OCI-LY3 (cell line): ENCODE measurements around the gene KRTAP5-10.
"Not testable (repeated sequence)": the region's sequence is repeated elsewhere in the genome, so short reads cannot be mapped to it uniquely, and the experiment has no call there.

Experiments
- H2AFZ ChIP-seq: fragments of 200-600, 300-600 bp; shearing (Covaris generic); 2 replicates; pipeline ENCODE4 v1.6.0; 2014; ENCODE audit warnings: antibody characterized with exemption, low read depth, low read length
- H3K27ac ChIP-seq: fragments of 200-600, 300-600 bp; sonication (generic); 2 replicates; pipeline ENCODE4 v1.5.1; 2014; ENCODE audit warnings: mild to moderate bottlenecking, low read length, moderate library complexity, mixed read lengths
- H3K27me3 ChIP-seq: fragments of 200-600, 300-600 bp; sonication (generic); 2 replicates; pipeline ENCODE4 v1.6.1; 2014; ENCODE audit warnings: low read depth, low read length, mixed read lengths
- H3K36me3 ChIP-seq: fragments of 200-600, 300-600 bp; sonication (generic); replicated peaks from 2 replicates; pipeline ENCODE3; 2014; ENCODE audit warnings: low read depth, low read length, mixed read lengths
- H3K4me1 ChIP-seq: fragments of 300-600, 200-600 bp; sonication (generic); 2 replicates; pipeline ENCODE4 v1.6.1; 2014; ENCODE audit warnings: low read length, mixed read lengths
- H3K4me2 ChIP-seq: fragments of 200-600, 300-600 bp; sonication (generic); 2 replicates; pipeline ENCODE4 v1.6.1; 2014; ENCODE audit warnings: low read length, mixed read lengths
- H3K4me3 ChIP-seq: fragments of 300-600, 200-600 bp; sonication (generic); 2 replicates; pipeline ENCODE4 v1.5.1; 2014; ENCODE audit warnings: antibody characterized with exemption, mild to moderate bottlenecking, low read length, moderate library complexity
- H3K79me2 ChIP-seq: fragments of 300-600, 200-600 bp; shearing (Covaris generic); 2 replicates; pipeline ENCODE4 v1.6.1; 2014; ENCODE audit warnings: mild to moderate bottlenecking, low read length, mixed read lengths
- H3K9ac ChIP-seq: fragments of 300-600, 200-600 bp; shearing (Covaris generic); 2 replicates; pipeline ENCODE4 v1.6.0; 2014; ENCODE audit warnings: mild to moderate bottlenecking, low read length, moderate library complexity
- H3K9me3 ChIP-seq: fragments of 200-600, 300-600 bp; shearing (Covaris generic); 2 replicates; pipeline ENCODE4 v1.6.1; 2014; ENCODE audit warnings: low read length, mixed read lengths; ENCODE audit not compliant: insufficient read depth
- H4K20me1 ChIP-seq: fragments of 200-600, 300-600 bp; sonication (generic); 2 replicates; pipeline ENCODE4 v1.6.1; 2016; ENCODE audit warnings: low read length, mixed read lengths; ENCODE audit not compliant: insufficient read depth
- EZH2phosphoT487 ChIP-seq: fragments of 200-600 bp; shearing (Covaris generic); IDR thresholded peaks from 2 replicates; pipeline ENCODE4 v1.6.1; 2018; ENCODE audit warnings: antibody characterized with exemption, mixed run types, low read depth
- TF ChIP-seq, protein P1 (sequence below): fragments of 200-600, 300-600 bp; sonication (generic); IDR thresholded peaks from 2 replicates; pipeline ENCODE4 v1.5.1; 2014; ENCODE audit warnings: antibody characterized with exemption, low read length, low read depth

Gene KRTAP5-10

DNA sequence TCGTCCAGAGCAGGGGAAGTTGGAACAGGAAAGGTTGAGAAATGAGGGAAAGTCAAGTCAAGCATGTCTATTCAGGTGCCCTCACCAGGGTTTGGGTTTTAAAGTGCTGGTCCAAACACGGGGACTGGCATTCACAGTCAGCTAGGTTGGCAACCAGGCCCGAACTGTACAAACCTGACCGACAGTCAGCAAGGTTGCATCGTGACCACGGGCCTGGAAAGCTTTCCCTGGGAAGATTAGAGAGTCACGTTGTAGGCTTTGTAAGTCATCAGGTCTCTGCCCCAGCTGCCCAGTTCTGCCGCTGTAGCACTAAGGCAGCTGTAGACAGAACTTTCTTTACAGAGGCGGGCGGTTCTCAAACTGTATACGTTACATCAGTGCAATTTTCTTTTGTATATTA lies 7.4 kb downstream of the KRTAP5-10 start:
- Histone ChIP-seq H3K4me3 (no peak overlapping the region), H3K79me2 (no peaks in the 10 kb centered on the region), H2AFZ (no peak overlapping the region), H3K4me1 (no peaks in the 10 kb centered on the region; the same call in 1 of the 2 replicates), H3K27me3 (peaks cover 33% of the 10 kb centered on the region), H3K9me3 (no peaks in the 10 kb centered on the region), H3K9ac (no peak overlapping the region), H3K36me3 (no peaks in the 10 kb centered on the region), H4K20me1 (no peaks in the 10 kb centered on the region), H3K27ac (no peak overlapping the region), H3K4me2 (no peak overlapping the region)
- no peak for TF ChIP-seq EZH2phosphoT487
- TF ChIP-seq, protein P1, sequence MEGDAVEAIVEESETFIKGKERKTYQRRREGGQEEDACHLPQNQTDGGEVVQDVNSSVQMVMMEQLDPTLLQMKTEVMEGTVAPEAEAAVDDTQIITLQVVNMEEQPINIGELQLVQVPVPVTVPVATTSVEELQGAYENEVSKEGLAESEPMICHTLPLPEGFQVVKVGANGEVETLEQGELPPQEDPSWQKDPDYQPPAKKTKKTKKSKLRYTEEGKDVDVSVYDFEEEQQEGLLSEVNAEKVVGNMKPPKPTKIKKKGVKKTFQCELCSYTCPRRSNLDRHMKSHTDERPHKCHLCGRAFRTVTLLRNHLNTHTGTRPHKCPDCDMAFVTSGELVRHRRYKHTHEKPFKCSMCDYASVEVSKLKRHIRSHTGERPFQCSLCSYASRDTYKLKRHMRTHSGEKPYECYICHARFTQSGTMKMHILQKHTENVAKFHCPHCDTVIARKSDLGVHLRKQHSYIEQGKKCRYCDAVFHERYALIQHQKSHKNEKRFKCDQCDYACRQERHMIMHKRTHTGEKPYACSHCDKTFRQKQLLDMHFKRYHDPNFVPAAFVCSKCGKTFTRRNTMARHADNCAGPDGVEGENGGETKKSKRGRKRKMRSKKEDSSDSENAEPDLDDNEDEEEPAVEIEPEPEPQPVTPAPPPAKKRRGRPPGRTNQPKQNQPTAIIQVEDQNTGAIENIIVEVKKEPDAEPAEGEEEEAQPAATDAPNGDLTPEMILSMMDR = no peak

DNA sequence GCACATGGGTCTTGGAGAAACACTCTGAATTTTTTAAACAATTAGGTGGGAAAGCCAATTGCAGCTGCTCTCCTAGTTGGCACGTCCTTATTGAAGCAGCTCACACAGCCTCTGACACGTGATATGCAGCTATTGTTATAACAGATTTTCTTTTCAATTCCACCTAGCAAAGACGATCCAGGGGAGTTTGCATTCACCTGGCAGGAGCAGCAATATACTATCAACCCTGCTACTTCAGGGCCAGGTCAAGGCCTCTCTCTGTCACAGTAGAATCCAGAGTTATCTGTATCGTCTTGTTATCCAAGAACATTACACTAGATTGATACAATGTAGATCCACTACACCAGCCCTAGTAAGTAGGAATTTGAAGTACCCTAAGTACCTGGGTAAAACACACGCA lies 9.1 kb downstream of the KRTAP5-10 start:
- no peak overlapping the region for H2AFZ ChIP-seq
- H3K9ac ChIP-seq = no peak overlapping the region
- no peak overlapping the region for H3K27ac ChIP-seq
- H3K79me2 ChIP-seq = no peaks in the 10 kb centered on the region
- peaks cover 30% of the 10 kb centered on the region for H3K27me3 ChIP-seq
- H3K4me2 ChIP-seq = no peak overlapping the region
- no peak overlapping the region for H3K4me3 ChIP-seq
- TF ChIP-seq, protein P1 = no peak
- no peak for TF ChIP-seq EZH2phosphoT487
- H3K4me1 ChIP-seq = no peaks in the 10 kb centered on the region; the same call in 1 of the 2 replicates
- H3K9me3 ChIP-seq = no peaks in the 10 kb centered on the region
- no peaks in the 10 kb centered on the region for H4K20me1 ChIP-seq
- H3K36me3 ChIP-seq = no peaks in the 10 kb centered on the region

DNA sequence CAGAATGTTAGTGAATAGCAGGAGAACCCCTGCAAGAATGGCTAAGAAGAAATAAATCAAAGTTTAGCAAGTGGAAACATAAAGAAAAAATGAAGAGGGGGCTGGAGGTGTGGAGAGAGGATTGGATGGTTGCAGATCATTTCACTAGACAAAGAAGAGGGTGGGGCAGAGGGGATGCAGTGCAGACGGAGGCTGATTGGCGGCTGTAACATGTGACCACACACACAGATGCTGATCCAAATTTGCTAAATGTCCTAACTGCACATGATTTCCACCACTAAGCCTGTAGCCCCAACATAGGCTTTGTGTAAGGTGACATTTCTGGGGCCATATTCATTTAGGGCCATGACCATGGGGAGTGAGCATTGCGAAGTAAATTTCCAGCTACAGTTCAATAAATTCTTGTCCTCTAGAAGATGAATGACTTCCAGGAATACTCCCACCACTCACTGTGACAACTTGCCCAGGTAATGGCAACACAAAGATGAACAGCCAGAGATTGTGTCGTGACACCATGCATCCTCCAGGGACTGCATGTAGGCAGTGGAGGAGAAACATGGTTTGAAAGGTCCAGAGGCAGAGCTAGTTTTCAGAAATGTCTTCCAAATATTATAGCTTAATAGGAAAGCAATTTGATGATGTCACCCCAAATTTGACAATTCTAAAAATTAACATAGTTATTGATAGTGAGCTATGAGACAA lies 10.5 kb downstream of the KRTAP5-10 start:
- no peaks in the 10 kb centered on the region for H4K20me1 ChIP-seq
- H3K27ac ChIP-seq = no peak overlapping the region
- H3K79me2 ChIP-seq = no peaks in the 10 kb centered on the region
- TF ChIP-seq EZH2phosphoT487 = no peak
- no peak overlapping the region for H3K9ac ChIP-seq
- H3K4me2 ChIP-seq = no peak overlapping the region
- H3K27me3 ChIP-seq = peaks cover 34% of the 10 kb centered on the region
- no peak overlapping the region for H3K4me3 ChIP-seq
- peaks cover 6% of the 10 kb centered on the region for H3K4me1 ChIP-seq
- no peak overlapping the region for H2AFZ ChIP-seq
- no peaks in the 10 kb centered on the region for H3K9me3 ChIP-seq
- no peaks in the 10 kb centered on the region for H3K36me3 ChIP-seq

DNA sequence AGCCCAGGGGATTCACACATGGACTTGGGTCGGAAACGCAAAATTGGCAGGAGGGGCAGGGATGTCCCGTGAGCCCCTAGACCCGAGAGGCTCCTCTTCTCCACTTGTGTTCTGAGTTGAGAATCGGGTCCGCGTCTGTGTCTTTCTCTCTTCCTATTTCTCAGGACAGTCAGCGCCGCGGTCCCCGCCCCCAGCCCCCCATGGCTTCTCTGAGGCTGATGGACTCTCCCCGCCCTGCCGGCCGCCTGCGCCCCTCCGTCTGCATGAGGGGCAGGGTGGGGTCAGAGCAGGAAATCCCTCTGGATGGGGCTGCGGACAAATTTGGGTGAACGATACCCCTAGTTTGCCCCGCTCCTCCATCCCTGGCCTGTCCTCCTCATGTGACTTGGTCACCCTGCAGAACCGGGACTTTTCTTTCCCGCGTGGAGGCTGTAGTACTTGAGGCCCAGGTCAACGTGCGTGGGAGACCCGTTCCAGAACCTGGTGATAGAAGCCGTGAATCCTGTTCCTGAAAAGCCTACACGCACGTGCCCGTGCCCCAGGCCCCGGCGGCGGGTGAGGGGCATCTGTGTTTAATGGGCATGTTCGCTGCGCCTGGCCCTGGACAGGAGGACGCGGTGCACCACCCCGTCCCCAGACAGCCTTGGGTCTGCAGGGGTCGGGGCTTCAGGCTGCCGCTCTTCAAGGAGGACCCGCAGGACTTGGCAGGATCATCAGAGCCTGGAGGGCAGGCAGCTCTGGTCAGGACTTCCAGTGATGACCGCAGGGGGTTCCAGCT lies 11.5 kb downstream of the KRTAP5-10 start:
- peaks cover 34% of the 10 kb centered on the region for H3K27me3 ChIP-seq

DNA sequence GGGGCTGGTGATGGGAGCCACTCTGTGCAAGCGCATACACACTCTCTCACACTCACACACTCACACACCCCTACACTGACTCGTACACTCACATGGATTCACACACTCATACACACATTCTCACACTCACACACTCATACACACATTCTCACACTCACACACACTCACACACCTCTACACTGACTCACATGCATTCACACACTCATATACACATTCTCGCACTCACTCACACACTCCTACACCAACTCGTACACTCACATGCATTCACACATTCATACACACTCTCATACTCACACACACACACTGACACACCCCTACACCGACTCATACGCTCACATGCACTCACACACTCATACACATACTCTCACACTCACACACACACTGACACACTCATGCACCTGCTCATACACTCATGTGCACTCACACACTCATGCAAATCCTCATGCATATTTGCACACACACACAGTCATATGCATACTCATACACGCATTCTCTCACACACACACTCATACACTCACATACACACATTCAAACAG lies 12.2 kb downstream of the KRTAP5-10 start:
- Histone ChIP-seq H4K20me1 (no peaks in the 10 kb centered on the region), H3K4me2 (no peak overlapping the region), H3K9ac (no peak overlapping the region), H3K9me3 (no peaks in the 10 kb centered on the region), H2AFZ (no peak overlapping the region), H3K36me3 (no peaks in the 10 kb centered on the region), H3K4me1 (peaks cover 6% of the 10 kb centered on the region), H3K79me2 (no peaks in the 10 kb centered on the region), H3K27me3 (peaks cover 37% of the 10 kb centered on the region), H3K27ac (no peak overlapping the region), H3K4me3 (no peak overlapping the region)
- TF ChIP-seq, protein P1 = no peak
- no peak for TF ChIP-seq EZH2phosphoT487

More for the DNA sequence above, 11.5 kb downstream of the KRTAP5-10 start:
- H3K4me1 ChIP-seq, H3K4me2 ChIP-seq, H3K9ac ChIP-seq, H4K20me1 ChIP-seq, H3K36me3 ChIP-seq, H3K4me3 ChIP-seq, H3K9me3 ChIP-seq, H3K79me2 ChIP-seq, H2AFZ ChIP-seq, H3K27ac ChIP-seq: not testable (repeated sequence)

DNA sequence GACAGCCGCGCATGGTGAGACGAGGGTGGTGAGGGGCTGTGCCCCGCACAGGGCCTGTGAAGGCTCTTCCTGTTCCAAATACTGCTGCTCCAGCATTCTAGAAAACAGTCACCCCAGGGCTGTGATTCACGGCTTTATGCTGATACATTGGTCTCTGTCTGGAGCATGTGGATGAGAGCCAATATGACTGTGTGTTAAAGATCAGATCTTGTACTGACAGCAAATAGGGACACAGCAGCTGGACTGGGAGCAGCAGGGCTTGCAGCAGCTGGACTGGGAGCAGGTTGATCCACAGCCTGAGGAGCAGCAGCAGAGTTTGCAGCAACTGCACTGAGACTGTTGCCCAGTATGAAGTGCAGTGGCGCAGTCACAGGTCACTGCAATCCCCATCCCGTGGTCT lies 14.2 kb downstream of the KRTAP5-10 start:
- peaks cover 31% of the 10 kb centered on the region for H3K27me3 ChIP-seq
- H3K27ac ChIP-seq, H3K9me3 ChIP-seq, H3K4me1 ChIP-seq, H3K36me3 ChIP-seq, H3K79me2 ChIP-seq, H3K9ac ChIP-seq, H3K4me3 ChIP-seq, H2AFZ ChIP-seq, H4K20me1 ChIP-seq, H3K4me2 ChIP-seq: not testable (repeated sequence)
